NCI-H446 treated with DMSO at 0.1 percent for 48 hours (cell line): Measurements from ENCODE around the gene TP53TG5.
"Not testable (repeated sequence)": the region's sequence is repeated elsewhere in the genome, so short reads cannot be mapped to it uniquely, and the experiment has no call there.

Experiments
- DNase-seq: peaks from one replicate; lab custom pipeline; 2025; lab: John Stamatoyannopoulos, UW

Gene TP53TG5

DNA sequence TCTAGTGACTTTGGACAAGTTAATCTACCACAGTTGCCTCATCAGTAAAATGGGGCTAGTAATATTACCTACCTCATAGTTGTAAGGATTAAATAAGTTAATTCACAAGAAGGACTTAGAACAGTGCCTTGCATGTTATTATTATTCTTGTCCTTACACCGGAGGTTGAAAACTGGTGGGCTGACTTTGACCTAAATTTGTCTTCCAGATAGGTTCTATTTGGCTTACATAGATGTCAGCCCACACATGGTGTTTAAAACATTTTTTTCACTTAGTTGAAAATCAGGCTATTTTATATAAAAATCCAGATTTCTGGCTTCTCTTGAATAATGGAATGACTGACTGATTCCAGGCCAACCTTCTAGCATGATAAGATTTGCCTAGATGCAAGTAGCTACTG is 11.9 kb downstream of the TP53TG5 start:
- DNase-seq = no peak

DNA sequence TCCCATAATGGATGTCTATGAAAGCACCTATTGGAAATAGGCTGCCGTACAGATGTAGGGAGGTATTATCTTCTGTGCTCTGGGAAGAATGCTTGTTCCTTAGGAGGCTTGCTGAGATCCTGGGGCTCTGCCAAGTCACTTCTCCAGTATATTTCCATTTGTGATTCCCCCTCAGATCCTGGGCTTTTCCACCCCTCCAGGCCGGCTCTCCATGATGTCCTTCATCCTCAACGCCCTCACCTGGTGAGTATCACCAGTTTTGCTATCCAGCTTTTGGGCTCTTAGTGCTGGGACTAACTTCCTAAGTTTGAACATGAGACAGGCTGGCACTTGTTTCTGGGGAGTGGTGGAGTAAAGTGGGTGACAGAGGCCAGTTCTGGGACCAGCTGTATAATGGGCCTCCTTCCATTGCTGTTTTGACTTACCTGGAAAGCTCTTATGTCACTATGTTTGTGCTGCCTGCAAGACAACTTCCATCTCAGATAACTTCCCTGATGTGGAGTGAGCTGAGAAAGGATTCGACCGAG is 12.6 kb downstream of the TP53TG5 start:
- no peak for DNase-seq

DNA sequence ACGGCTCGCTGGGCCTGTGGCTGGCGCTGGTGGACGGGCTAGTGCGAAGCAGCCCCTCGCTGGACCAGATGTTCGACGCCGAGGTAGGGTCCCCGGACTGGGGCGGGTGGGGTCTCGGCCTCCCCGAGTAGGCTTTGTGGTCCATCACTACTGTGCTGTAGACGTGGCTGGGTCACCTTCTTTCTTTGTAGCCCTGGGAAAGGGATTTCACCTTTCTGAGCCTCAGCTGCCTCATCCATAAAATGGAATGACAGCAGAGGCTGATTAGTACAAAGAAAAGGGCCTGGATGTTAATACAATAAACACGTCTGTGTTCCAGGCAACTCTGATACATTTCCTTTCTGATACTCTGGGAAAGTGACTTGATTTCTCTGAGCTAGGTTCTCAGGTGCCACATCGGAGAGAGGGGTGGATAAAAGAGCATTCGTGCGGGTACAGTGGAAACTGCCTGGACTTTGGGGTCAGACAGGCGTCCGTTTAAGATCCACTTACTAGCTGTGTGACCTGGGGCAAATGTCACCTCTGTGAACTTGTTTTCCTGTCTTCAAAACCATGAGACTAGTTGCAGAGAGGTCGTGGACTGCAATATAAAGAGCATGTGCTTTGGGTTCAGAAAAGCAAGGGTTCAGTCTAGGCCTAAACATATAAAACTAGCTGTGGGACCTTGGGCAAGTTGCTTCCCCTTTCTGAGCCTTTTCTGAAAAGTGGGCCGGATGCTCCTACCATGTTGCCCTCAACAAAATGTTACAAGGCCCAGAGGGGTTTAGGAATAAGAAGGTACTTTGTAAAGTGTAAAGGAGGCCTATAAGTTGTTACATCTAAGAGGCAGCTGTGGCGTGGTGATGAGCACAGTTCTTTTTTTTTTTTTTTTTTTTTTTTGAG is 14.3 kb downstream of the TP53TG5 start:
- DNase-seq = no peak

DNA sequence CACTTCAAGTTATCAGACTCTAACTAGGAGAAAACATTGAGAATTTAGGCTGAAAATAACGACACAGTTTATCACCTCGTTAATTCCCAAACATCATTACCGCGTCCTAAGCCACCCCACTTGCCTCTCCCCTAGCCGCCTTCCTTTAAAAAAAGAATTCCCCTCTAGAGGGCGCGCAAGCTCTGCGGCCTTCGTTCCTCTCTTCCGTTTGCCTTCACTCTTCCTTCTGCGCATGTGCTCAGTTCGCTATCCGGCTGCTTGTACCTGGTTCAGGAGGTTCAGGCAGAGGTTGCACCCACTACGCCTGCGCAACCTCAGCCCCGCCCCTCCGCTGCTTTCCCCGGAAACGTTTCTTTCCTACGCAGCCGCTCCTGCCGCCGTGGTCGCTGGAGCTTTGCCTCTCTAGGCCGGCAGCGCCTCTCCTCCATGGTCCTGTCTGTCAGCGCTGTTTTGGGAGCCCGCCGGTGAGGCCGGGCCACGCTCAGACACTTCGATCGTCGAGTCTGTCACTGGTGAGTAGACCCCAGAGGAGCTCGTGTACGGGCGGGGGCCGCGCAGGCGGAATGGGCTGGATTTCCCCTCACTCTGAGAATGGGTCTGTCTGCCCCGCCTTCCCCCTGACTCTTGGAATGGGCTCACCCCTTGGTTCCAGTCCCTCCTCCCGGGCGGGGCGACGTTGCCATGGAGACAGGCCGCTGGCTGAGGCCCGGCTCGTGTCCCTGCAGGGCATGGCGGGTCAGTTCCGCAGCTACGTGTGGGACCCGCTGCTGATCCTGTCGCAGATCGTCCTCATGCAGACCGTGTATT is 15.1 kb downstream of the TP53TG5 start, which contains the start of gene SYS1:
TSS of gene SYS1 (plus strand) at position 353 of the 807 bp plus-strand sequence. CDS start at position 729, 376 bp downstream.
- DNase-seq = peak; percentile 97

DNA sequence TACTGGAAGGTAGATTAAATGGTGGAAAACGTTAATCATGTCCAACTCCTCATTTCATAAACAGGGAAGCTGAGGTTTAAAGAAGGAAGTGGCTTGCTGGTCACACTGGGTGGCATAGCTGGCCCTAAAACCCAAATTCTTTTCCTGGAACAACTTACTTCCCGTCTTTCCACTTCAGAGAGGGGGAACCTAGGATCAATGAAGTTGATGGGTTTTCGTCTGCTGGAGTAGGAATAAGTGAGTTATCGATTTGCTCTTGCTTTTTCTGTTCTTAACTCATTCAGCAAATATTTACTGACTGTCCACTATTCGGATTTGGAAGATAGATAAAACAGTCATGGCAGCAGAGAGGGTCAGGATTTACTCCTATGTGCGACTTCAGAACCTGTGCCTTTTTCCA is 16.3 kb downstream of the TP53TG5 start:
- DNase-seq = no peak

DNA sequence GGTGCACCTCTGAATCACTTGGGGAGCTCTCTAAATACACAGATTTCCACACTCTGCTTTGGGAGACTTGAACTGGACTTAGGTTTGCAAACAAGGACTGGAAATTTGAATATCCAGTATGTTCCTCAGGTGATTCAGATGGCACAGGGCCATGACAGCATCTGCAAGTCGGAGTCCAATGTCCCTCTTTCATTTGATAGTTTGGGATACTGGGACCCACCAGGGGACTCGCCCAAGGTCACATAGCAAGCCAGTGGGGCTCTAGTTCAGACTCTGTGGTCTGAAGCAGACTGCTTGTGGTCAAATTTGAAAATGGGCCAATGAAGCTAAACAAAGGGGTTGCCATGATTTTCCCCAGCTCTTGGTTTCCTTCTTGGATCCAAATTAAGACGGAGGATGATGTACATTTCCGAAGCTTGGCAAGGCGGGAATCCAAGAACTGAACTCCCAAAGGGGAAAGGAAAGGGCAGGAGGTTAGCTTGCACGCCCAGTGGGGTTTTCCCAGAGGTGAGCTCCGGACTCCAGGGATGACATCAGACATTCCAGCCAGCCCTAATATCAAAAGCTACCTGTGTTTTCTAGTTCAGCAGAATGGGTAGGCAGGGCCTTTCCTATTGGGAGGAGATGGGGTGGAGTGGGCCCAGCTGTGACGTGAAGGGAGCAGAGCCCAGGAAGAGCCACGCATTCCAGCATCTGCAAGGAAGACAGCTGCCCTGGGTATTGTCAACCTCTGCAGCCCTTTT is 18.5 kb downstream of the TP53TG5 start:
- DNase-seq = no peak

DNA sequence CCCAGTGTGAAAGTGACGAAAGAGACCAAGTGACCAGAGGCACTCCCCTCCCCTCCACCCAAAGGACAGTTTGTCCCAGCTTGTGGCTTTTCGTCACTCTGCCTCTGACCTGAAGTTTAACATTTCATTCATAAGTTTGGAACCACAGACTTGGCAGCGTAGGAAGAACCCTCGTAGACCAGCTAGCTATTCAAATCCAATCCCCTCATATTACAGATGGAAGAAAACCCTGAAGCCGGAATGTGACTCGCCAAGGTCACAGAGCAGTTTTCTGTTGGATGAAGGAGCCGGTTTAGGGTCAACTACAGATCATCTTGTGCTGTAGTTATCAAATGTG is 19.1 kb downstream of the TP53TG5 start:
- DNase-seq = no peak

DNA sequence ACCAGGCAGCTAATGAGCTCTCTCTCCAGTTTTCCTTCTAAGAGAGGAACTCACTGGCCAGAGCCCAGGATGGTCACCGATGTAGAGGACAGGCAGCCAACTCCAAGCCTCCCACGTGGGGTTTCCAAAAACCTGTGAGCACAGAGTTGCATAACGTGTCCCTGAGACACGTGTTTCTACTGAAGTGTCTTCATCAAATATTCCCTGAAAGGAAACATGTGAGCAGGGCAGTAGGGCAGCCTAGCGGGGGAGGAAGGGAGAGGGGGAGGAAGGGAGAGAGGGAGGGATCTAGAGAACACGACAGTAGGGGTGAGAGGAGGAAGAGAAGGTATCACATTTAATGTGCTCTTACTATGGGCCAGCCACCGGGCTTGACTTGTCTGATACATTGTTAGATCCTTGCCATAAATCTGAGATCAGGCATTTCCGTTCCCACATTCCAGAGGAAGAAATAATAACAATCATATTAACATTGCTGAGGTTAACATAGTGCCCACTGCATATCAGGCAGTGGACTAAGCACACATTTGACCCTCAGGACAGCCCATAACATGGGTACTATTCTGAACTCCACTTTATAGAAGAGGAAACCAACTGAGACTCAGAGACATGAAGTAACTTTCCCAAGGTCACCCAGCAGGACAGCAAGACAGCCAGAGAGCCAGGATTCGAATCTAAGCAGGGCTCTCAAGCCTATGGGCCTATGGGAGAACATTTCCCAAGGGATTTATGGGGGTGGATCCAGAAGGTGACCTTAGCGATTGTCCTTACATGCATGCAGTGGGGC is 19.6 kb downstream of the TP53TG5 start:
- DNase-seq = no peak

DNA sequence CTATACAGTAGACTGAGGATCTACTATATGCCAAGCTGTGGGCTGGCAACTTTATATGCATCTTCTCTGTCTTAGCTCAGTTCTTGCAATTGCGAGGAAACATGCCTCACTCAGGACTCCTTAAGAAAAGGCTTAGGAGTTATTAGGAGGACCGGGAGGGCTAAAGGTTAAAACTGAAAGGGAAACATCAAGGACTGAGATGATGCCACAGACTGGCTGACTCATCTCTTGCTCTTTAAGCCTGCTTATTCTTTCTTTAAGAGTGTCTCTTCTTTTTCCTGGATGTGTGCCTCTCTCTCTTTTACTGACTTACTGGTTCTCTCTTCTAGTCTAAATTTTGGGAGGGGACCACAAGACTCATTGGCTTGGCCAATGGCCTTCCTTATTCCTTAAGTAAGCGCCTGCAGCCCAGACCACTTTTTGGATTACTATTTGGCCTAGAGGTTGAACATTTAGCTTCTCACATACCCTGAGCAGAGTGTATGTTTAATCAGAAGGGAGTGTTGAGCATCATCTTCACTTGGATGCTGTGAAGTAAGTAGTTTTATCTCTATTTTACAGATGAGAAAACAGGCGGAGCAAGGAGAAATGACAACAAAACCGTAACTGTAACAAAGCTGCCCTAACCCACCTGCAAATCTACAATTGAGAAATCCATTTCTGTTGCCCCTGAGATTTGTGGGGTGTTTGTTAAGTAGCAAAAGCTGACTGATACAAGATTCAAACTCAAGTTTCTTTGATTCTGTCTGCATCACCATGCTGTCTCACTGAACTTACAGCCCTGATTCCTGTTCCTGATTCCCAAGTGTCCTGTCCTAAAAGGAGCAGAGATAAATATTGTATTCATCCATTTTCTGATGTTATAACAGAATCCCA is 22.7 kb downstream of the TP53TG5 start:
- DNase-seq = no peak

DNA sequence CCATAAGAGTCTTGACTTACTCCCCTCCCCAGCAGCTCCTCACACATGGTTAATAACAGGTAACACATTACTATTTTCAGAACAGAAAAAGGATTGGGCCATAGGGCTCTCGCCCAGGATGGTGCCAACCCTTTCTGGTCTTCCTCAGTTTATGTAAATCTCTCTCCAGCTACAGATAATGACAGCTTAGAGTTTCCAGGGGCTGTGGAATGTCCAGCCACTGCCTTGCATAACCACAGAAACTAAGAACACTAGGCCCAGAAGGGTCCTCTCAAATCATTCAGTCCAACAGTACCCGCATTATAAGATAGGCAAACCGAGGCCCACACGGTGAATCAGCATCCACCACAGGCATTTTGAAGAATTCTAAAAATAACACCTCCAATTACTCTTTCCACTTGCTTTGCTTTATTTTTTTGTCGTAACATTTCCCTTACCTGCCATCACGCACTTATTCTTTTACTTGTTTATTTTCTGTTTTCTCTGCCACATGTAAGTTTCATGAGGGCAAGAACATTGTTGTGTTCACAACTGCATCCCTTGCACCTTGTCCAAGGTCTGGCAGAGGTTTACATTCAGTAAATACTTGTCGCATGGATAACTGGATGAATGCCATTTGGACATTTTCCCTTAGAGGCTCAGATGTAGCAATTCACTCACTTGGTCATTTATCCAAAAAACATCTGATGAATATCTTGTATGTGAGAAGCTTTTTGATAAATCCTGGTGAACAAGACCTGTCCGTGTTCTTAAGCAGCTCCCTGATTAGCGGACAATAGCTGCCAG is 23.5 kb downstream of the TP53TG5 start:
- no peak for DNase-seq

DNA sequence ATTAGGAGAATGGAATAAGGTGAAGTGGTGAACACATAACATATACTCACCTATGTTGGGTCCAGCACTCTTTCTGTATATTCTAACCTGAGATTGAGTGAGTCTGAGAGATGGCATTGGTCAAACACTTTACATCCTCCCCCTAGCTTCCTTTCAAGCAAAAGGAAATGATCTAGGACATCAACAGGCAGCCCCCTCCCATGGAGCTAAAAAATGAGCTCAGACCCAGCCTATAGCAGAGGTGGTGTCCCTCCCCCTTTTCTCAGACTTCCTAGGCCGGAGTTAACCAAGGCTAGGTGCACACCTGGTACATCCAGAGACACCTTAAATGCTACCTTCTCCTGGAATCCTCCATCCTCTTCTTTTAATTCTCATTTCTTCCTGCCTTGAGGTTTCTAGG is 24.4 kb downstream of the TP53TG5 start:
- DNase-seq = no peak

DNA sequence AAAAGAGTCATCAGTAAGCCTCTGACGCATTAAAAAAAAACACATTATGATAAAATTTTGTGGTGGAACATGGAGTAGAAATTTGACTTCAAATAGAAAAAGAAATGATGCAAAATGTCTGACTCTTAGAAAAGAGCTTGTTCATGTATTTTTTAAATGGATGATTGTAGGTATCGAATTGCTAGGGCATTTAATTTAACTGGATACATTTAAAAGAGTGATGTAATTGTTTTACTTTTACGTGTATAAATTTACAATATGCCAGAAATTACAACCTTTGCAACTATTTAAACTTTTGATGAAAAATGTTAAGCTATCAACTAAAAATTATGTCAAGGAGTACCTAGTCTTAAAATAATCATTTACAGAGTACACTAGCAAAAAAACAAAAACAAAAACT is 25.4 kb downstream of the TP53TG5 start:
- DNase-seq = no peak

DNA sequence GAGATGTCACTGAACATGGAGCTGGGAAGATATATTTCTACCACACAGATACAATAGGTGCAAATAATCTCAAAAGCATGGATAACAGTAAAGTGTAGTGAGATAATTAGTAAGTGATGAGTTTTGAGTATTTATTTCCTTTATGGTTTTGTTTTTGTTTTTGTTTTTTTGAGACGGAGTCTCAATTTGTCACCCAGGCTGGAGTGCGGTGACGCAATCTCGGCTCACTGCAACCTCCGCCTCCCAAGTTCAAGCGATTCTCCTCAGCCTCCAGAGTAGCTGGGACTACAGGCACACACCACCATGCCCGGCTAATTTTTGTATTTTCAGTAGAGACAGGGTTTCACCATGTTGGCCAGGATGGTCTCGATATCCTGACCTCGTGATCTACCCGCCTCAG is 27.3 kb downstream of the TP53TG5 start:
- not testable (repeated sequence) for DNase-seq

DNA sequence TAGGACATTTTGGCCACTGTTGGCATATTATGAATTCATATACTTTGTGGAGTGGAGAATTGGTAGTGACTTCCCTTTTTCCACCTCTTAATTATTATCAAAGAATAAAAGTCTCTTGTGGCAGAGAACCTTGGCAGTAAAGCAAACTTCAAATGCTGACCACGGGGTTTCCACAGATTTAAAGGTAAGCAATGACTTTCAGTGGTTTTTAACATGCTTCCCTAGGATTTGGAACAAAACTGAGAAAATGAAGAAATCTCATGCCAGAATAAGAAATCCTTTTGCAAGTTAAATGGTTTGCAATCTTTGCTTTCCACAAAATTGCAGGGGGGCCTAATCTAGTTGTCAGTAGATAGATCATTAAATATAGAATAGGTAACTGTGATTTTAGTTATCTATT is 27.9 kb downstream of the TP53TG5 start:
- no peak for DNase-seq

DNA sequence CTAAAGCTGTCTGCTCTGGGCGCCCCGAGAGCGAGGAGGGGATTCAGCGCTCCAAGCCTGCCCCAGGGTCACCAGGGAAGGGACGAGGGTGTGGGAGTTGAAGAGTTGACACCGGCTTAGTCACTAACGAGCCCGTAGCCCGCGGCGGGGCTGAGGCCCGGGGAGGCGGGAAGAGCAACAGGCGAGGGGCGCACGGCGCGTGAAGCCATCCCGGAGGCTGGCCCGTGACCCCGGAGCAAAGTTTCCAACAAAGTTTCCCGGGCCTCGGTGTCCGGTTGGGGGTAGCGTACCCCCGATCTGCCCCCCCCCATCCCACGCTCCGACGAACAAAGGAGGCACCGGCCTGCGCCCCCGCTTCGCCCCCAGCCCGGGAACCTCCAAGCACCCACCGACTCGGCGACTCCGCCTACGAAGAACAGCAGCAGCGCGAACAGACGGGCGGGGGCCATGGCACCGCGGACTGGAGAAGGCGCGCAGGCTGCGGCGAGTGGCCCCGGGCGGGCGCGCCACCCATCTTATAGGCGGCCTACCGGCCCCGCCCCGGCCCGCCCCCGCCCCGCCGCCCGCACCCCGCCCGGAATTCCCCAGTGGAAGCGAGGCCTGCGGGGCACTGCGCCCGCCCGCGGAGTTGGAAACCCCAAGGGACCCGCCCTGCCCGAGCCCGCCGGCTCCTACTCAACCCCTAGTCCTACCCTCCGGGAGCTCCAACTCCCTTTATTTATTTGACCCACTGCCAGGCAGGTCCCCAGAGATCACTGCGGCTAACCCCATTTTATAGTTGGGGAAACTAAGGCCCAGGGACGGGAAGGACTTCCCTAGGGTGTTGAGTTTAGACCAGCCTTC is 30.0 kb downstream of the TP53TG5 start, which contains the start of gene SDC4:
TSS of gene SDC4 (minus strand) at position 489 of the 843 bp plus-strand sequence. CDS start at position 449, 40 bp downstream.
- no peak for DNase-seq

DNA sequence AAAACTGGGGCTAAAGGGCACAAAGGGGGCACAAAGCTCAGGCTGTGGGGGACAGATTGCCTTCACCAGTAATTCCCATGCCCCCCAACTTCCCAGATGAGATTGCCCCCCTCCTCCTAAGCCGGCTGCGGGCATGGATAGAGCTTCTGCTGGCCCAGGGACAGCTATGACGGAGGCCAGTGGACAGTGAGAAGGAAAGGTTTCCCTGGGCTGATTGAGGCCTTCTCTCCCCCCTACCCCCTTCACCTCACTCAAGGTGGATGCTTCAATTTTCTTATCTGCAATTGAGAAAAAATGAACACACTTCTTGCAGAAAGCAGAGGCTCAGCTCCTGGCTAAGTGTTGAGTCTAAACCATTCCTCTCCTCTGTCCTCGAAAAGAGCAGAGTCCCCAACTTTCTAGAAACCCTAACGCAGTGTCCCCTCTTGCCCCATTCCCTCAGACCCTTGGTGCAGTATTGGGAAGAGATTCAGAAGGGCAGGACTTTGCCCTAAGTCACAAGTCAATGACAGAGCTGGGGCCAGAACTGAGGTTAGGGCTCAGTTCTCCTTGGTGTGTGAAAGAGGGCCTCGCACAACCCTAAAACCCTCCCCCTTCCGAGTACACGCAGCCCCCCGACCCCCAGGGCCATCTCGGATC is 30.7 kb downstream of the TP53TG5 start:
- DNase-seq = no peak

DNA sequence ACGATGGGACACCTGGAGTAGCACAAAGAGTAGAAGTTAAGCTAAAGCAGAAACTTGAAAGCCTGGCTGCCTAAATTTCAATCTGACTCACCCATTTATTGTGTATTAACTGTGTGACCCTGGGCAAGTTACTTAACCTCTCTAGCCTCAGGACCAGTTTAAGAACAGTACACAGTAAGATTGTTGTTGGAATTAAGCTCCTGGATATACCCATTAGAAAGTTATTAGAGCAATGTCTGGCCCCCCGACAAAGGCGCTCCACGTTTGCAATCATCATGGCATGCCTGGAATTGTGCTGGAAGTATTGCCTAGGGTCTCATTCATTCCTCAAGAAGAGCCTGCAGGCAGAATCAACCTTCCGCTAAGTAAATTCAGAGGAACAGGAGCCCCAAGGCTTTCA is 31.3 kb downstream of the TP53TG5 start:
- DNase-seq = no peak

DNA sequence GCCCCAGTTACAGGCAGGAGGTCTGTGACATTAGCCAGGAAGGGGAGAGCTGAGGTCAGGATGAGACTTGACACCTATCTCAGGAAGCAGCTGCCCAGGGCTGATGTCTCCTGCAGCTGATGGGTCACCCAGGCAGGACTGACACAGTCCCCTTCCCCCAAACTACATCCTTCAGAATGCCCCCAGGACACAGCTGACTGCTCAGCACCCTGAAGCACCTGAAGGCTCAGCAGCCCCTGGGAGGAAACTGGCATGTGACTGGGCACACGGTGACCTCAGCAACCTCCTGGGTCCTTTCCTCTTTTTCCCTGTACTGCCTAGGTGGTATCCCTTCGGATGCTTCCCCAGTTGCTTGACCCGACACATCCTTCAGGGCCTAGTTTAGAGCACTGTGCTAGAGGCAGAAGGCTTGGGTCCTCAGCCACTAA is 31.8 kb downstream of the TP53TG5 start:
- DNase-seq = no peak
